ENCODE results near the gene TP63.

DNA sequence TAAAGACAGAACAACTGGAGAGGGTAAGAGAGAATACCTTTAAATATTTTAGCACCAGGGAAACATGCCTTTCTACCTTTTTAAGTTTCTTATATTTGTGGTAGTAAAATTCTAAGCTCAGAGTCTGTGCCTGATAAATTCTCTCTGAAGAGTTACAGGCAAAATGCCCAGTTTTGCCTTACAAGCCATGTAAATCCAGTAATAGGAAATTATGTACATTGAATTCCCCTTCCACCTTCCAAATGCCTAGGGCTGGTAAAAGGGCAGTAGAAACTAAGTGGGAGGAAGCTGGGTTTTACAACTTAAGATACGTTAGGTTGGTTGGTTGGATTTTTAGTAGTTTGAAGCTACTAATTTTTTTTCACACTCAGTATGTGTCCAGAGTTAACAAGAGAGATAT lies 43.1 kb upstream of the TP63 start:
- TF ChIP-seq EZH2 (IDR thresholded peaks at IDR 0.05; ENCODE audit: borderline replicate concordance, low read length) = no peak
- TF ChIP-seq, protein P1, sequence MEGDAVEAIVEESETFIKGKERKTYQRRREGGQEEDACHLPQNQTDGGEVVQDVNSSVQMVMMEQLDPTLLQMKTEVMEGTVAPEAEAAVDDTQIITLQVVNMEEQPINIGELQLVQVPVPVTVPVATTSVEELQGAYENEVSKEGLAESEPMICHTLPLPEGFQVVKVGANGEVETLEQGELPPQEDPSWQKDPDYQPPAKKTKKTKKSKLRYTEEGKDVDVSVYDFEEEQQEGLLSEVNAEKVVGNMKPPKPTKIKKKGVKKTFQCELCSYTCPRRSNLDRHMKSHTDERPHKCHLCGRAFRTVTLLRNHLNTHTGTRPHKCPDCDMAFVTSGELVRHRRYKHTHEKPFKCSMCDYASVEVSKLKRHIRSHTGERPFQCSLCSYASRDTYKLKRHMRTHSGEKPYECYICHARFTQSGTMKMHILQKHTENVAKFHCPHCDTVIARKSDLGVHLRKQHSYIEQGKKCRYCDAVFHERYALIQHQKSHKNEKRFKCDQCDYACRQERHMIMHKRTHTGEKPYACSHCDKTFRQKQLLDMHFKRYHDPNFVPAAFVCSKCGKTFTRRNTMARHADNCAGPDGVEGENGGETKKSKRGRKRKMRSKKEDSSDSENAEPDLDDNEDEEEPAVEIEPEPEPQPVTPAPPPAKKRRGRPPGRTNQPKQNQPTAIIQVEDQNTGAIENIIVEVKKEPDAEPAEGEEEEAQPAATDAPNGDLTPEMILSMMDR (IDR thresholded peaks at IDR 0.05; ENCODE audit: low read length) = no peak
